Breast epithelium (tissue), 3 donors: Measurements from ENCODE around the gene GBA2.

ENCODE experiments used
- POLR2AphosphoS5 ChIP-seq, 3 donors: sonication (generic); formaldehyde crosslinking; IDR thresholded peaks; one replicate each; pipeline ENCODE4 v1.6.1; 2017; ENCODE audit warnings: antibody characterized with exemption in 3 of 3
- TF ChIP-seq, protein P1 (sequence below), 3 donors: fragments of 450-650 bp; IDR thresholded peaks; one replicate each; pipeline ENCODE4 v1.5.1; 2016 to 2017; ENCODE audit warnings: antibody characterized with exemption in 3 of 3, mild to moderate bottlenecking in 3 of 3, moderate library complexity in 3 of 3

- TF ChIP-seq, protein P1, sequence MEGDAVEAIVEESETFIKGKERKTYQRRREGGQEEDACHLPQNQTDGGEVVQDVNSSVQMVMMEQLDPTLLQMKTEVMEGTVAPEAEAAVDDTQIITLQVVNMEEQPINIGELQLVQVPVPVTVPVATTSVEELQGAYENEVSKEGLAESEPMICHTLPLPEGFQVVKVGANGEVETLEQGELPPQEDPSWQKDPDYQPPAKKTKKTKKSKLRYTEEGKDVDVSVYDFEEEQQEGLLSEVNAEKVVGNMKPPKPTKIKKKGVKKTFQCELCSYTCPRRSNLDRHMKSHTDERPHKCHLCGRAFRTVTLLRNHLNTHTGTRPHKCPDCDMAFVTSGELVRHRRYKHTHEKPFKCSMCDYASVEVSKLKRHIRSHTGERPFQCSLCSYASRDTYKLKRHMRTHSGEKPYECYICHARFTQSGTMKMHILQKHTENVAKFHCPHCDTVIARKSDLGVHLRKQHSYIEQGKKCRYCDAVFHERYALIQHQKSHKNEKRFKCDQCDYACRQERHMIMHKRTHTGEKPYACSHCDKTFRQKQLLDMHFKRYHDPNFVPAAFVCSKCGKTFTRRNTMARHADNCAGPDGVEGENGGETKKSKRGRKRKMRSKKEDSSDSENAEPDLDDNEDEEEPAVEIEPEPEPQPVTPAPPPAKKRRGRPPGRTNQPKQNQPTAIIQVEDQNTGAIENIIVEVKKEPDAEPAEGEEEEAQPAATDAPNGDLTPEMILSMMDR (IDR thresholded peaks at IDR 0.05), result no peak
- TF ChIP-seq POLR2AphosphoS5 (IDR thresholded peaks at IDR 0.05), result no peak
These were observed 18.0 kb upstream of the GBA2 start for GRCh38 chr9:35766997-35767396.
